IPS-18c (cell line): ENCODE results near the gene SDCBP2.

Experiments used
- H3K4me3 ChIP-seq: 2 replicates; pipeline ENCODE4 v1.7.0; 2013; ENCODE audit warnings: low read depth, mild to moderate bottlenecking, low read length, moderate library complexity; ENCODE audit not compliant: insufficient read depth
- H3K9me3 ChIP-seq: one replicate; pipeline ENCODE4 v1.6.1; 2013; ENCODE audit warnings: mild to moderate bottlenecking, low read length, moderate library complexity; ENCODE audit not compliant: control insufficient read depth, insufficient read depth

Gene SDCBP2

GRCh38 chr20:1335961-1336698 is 7.2 kb upstream of the SDCBP2 start:
- H3K9me3 ChIP-seq, result no peaks in the 10 kb centered on the region

GRCh38 chr20:1334761-1335160 is 5.8 kb upstream of the SDCBP2 start:
- no peak overlapping the region for H3K4me3 ChIP-seq
- no peaks in the 10 kb centered on the region for H3K9me3 ChIP-seq

More at GRCh38 chr20:1335961-1336698, 7.2 kb upstream of the SDCBP2 start:
- H3K4me3 ChIP-seq, result no peak overlapping the region

- Histone ChIP-seq H3K4me3 (no peak overlapping the region), H3K9me3 (no peaks in the 10 kb centered on the region)
Measured at GRCh38 chr20:1334370-1334731, 5.4 kb upstream of the SDCBP2 start.

- Histone ChIP-seq H3K4me3 (no peak overlapping the region), H3K9me3 (no peaks in the 10 kb centered on the region)
Measured at GRCh38 chr20:1333462-1334369, 4.8 kb upstream of the SDCBP2 start.

- H3K9me3 ChIP-seq, result no peaks in the 10 kb centered on the region
- H3K4me3 ChIP-seq, result no peak overlapping the region
Measured at GRCh38 chr20:1332749-1333300, 3.9 kb upstream of the SDCBP2 start.

- H3K4me3 ChIP-seq, result no peak overlapping the region; the same call in 1 of the 2 replicates
- H3K9me3 ChIP-seq, result no peaks in the 10 kb centered on the region
Measured at GRCh38 chr20:1331801-1332453, 3.0 kb upstream of the SDCBP2 start.

- Histone ChIP-seq H3K4me3 (no peak overlapping the region), H3K9me3 (no peaks in the 10 kb centered on the region)
Measured at GRCh38 chr20:1331101-1331500, 2.2 kb upstream of the SDCBP2 start.

GRCh38 chr20:1330075-1330830 is 1.3 kb upstream of the SDCBP2 start:
- Histone ChIP-seq H3K4me3 (no peak overlapping the region), H3K9me3 (no peaks in the 10 kb centered on the region)

GRCh38 chr20:1327827-1328679 is 886 bp downstream of the SDCBP2 start:
- Histone ChIP-seq H3K4me3 (no peak overlapping the region), H3K9me3 (no peaks in the 10 kb centered on the region)

GRCh38 chr20:1327241-1327653 is 1.7 kb downstream of the SDCBP2 start:
- Histone ChIP-seq H3K9me3 (no peaks in the 10 kb centered on the region), H3K4me3 (no peak overlapping the region)

GRCh38 chr20:1326031-1326930 is 2.7 kb downstream of the SDCBP2 start:
- Histone ChIP-seq H3K9me3 (no peaks in the 10 kb centered on the region), H3K4me3 (peak overlapping the region; percentile 91)

GRCh38 chr20:1325173-1326030 is 3.5 kb downstream of the SDCBP2 start:
- Histone ChIP-seq H3K9me3 (no peaks in the 10 kb centered on the region), H3K4me3 (peak overlapping the region; percentile 91)

- Histone ChIP-seq H3K9me3 (no peaks in the 10 kb centered on the region), H3K4me3 (peak overlapping the region; percentile 91)
Measured at GRCh38 chr20:1324598-1325172, 4.3 kb downstream of the SDCBP2 start.
